Measurements from ENCODE around the gene CDH13. TPM values are rescaled to one million over a fixed set of nuclear protein-coding genes. Genes with fewer than 3 reads are reported as not detected.

Gene CDH13
- total and polyA plus RNA-seq, 8 donors, result 0.12 to 21.4 (median 1.7) TPM; not detected in 1

- no peaks in the 10 kb centered on the region for H3K36me3 ChIP-seq
- intact Hi-C loops (cut with DNase I; ENCODE audit: low total_unique reads), result no loop called here
- no peak overlapping the region for H3K27ac ChIP-seq
- no peaks in the 10 kb centered on the region for H3K9me3 ChIP-seq
- no peaks in the 10 kb centered on the region for H3K27me3 ChIP-seq
- no peak for DNase-seq
- no peak for TF ChIP-seq POLR2AphosphoS5 (IDR thresholded peaks at IDR 0.05)
- TF ChIP-seq POLR2A (IDR thresholded peaks at IDR 0.05), result no peak
- no peak for TF ChIP-seq EP300 (IDR thresholded peaks at IDR 0.05)
- TF ChIP-seq CTCF (IDR thresholded peaks at IDR 0.05), result no peak
- no peak overlapping the region for H3K4me3 ChIP-seq
- WGBS, 5 donors, result 69 to 96% (median 89%) methylated on average over 1 of the region's 1 CpG
- H3K4me1 ChIP-seq, result no peaks in the 10 kb centered on the region
Measured at GRCh38 chr16:82943371-82943770, 316.6 kb downstream of the CDH13 start.

- no peak overlapping the region for H3K27ac ChIP-seq
- 77 to 84% (median 80%) methylated on average over 12 of the region's 12 CpGs for WGBS, 5 donors
- H3K36me3 ChIP-seq, result no peaks in the 10 kb centered on the region
- intact Hi-C loops (cut with DNase I; ENCODE audit: low total_unique reads), result no loop called here
- no peak overlapping the region for H3K4me3 ChIP-seq
- TF ChIP-seq POLR2A (IDR thresholded peaks at IDR 0.05) (no peak), EP300 (IDR thresholded peaks at IDR 0.05) (no peak), POLR2AphosphoS5 (IDR thresholded peaks at IDR 0.05) (no peak), CTCF (IDR thresholded peaks at IDR 0.05) (no peak)
- peaks cover 0 to 8% (median 0%) of the 10 kb centered on the region in 4 donors for H3K4me1 ChIP-seq
- no peaks in the 10 kb centered on the region for H3K27me3 ChIP-seq
- no peak for DNase-seq
- peaks cover 0 to 4% (median 0%) of the 10 kb centered on the region in 4 donors for H3K9me3 ChIP-seq
Measured at GRCh38 chr16:82945420-82946101, 318.8 kb downstream of the CDH13 start.

- no peaks in the 10 kb centered on the region for H3K27me3 ChIP-seq
- TF ChIP-seq EP300 (IDR thresholded peaks at IDR 0.05), result no peak
- TF ChIP-seq CTCF (IDR thresholded peaks at IDR 0.05), result no peak
- no peak for TF ChIP-seq POLR2AphosphoS5 (IDR thresholded peaks at IDR 0.05)
- TF ChIP-seq POLR2A (IDR thresholded peaks at IDR 0.05), result no peak
- H3K4me3 ChIP-seq, result no peak overlapping the region
- no peak for DNase-seq
- peaks cover 0 to 8% (median 0%) of the 10 kb centered on the region in 4 donors for H3K4me1 ChIP-seq
- H3K36me3 ChIP-seq, result no peaks in the 10 kb centered on the region
- peaks cover 0 to 4% (median 0%) of the 10 kb centered on the region in 4 donors for H3K9me3 ChIP-seq
- no peak overlapping the region for H3K27ac ChIP-seq
- intact Hi-C loops (cut with DNase I; ENCODE audit: low total_unique reads), result no loop called here
Measured at GRCh38 chr16:82947698-82948097, 320.9 kb downstream of the CDH13 start.

- no peak for DNase-seq
- H3K4me3 ChIP-seq, result no peak overlapping the region
- H3K27ac ChIP-seq, result no peak overlapping the region
- intact Hi-C loops (cut with DNase I; ENCODE audit: low total_unique reads), result no loop called here
- H3K4me1 ChIP-seq, result peaks cover 0 to 8% (median 0%) of the 10 kb centered on the region in 4 donors
- H3K27me3 ChIP-seq, result no peaks in the 10 kb centered on the region
- TF ChIP-seq CTCF (IDR thresholded peaks at IDR 0.05), result no peak
- TF ChIP-seq EP300 (IDR thresholded peaks at IDR 0.05), result no peak
- no peak for TF ChIP-seq POLR2A (IDR thresholded peaks at IDR 0.05)
- TF ChIP-seq POLR2AphosphoS5 (IDR thresholded peaks at IDR 0.05), result no peak
- H3K36me3 ChIP-seq, result no peaks in the 10 kb centered on the region
- H3K9me3 ChIP-seq, result peaks cover 0 to 4% (median 0%) of the 10 kb centered on the region in 4 donors
- WGBS, 5 donors, result 67 to 87% (median 79%) methylated on average over 5 of the region's 5 CpGs
Measured at GRCh38 chr16:82949016-82949415, 322.2 kb downstream of the CDH13 start.
